ENCODE measurements around the gene NYAP2.

- no peak for TF ChIP-seq SP1 (IDR thresholded peaks at IDR 0.05; ENCODE audit: low read depth, low read length)
- no peak for TF ChIP-seq IKZF2 (IDR thresholded peaks at IDR 0.05)
- TF ChIP-seq CREM (IDR thresholded peaks at IDR 0.05; ENCODE audit: low read depth): no peak
- no peak for TF ChIP-seq MAX (IDR thresholded peaks at IDR 0.05; ENCODE audit: low read depth, low read length)
- TF ChIP-seq SMARCA5 (IDR thresholded peaks at IDR 0.05): no peak
- TF ChIP-seq RAD51 (IDR thresholded peaks at IDR 0.05): no peak
- no peak for TF ChIP-seq USF2 (IDR thresholded peaks at IDR 0.05; ENCODE audit: borderline replicate concordance, low read depth, low read length)
- no peak for TF ChIP-seq PRDM15 (CRISPR knock-in tag; IDR thresholded peaks at IDR 0.05)
- TF ChIP-seq EZH2 (IDR thresholded peaks at IDR 0.05; ENCODE audit: borderline replicate concordance, control insufficient read depth, low read depth, low read length): no peak
- no peak for TF ChIP-seq RBBP5 (conservative IDR thresholded peaks at IDR 0.05)
Measured at GRCh38 chr2:225600444-225600843, 200.9 kb downstream of the NYAP2 start.

Measured in GM12878 (cell line).